Measurements from ENCODE around the gene SCT. TPM values are rescaled to one million over a fixed set of nuclear protein-coding genes. Genes with fewer than 3 reads are reported as not detected.

Gene SCT
- total RNA-seq, 1 donor: not detected

GRCh38 chr11:637593-638521 lies 10.9 kb upstream of the SCT start:
- TF ChIP-seq CTCF (IDR thresholded peaks at IDR 0.05; ENCODE audit: insufficient read depth, low read length): no peak
- no peak for DNase-seq (ENCODE audit: low read depth)
- peak overlapping the region; percentile 25 for H3K4me3 ChIP-seq (ENCODE audit: low read depth, low read length)

- no peak for TF ChIP-seq CTCF (IDR thresholded peaks at IDR 0.05; ENCODE audit: insufficient read depth, low read length)
- peak overlapping the region; percentile 25 for H3K4me3 ChIP-seq (ENCODE audit: low read depth, low read length)
- DNase-seq (ENCODE audit: low read depth): no peak
Measured at GRCh38 chr11:637333-637592, 10.3 kb upstream of the SCT start.

GRCh38 chr11:636511-637332 lies 9.7 kb upstream of the SCT start, which contains the start of gene DRD4:
TSS of gene DRD4 (plus strand) at chr11:637269. CDS start at chr11:637305, 36 bp downstream.
- no peak for TF ChIP-seq CTCF (IDR thresholded peaks at IDR 0.05; ENCODE audit: insufficient read depth, low read length)
- peak within 1 kb of the TSS; percentile 25 for H3K4me3 ChIP-seq (ENCODE audit: low read depth, low read length)
- DNase-seq (ENCODE audit: low read depth): peak; percentile 26

- DNase-seq (ENCODE audit: low read depth): no peak
- no peak for TF ChIP-seq CTCF (IDR thresholded peaks at IDR 0.05; ENCODE audit: insufficient read depth, low read length)
Measured at GRCh38 chr11:635945-636510, 9.0 kb upstream of the SCT start.

GRCh38 chr11:630871-631270 lies 3.9 kb upstream of the SCT start:
- no peak for DNase-seq (ENCODE audit: low read depth)
- TF ChIP-seq CTCF (IDR thresholded peaks at IDR 0.05; ENCODE audit: insufficient read depth, low read length): no peak

More at GRCh38 chr11:635945-636510, 9.0 kb upstream of the SCT start:
- no peak overlapping the region for H3K4me3 ChIP-seq (ENCODE audit: low read depth, low read length)

GRCh38 chr11:629237-629583 lies 2.2 kb upstream of the SCT start:
- H3K4me3 ChIP-seq (ENCODE audit: low read depth, low read length): no peak overlapping the region
- no peak for TF ChIP-seq CTCF (IDR thresholded peaks at IDR 0.05; ENCODE audit: insufficient read depth, low read length)
- DNase-seq (ENCODE audit: low read depth): no peak

More at GRCh38 chr11:630871-631270, 3.9 kb upstream of the SCT start:
- H3K4me3 ChIP-seq (ENCODE audit: low read depth, low read length): no peak overlapping the region

Data from fibroblast of the aortic adventitia (primary cell).